ENCODE results near the gene MAP6. TPM values are rescaled to one million over a fixed set of nuclear protein-coding genes. Genes with fewer than 3 reads are reported as not detected.

Gene MAP6
- total and polyA plus RNA-seq, 9 of the 15 experiments (the other 6 are each of a cell fraction or from before 2014, with no cell fraction given), result not detected

- Histone ChIP-seq H3K79me2 (ENCODE audit: control insufficient read depth, insufficient read depth, low read length) (no peaks in the 10 kb centered on the region), H3K9ac (ENCODE audit: insufficient read depth in 1 of 2, low read depth in 2 of 2, low read length in 2 of 2) (peak overlapping the region in 1 of 2 experiments; percentile 20; a peak in 1 of 4 replicates), H3K27ac (ENCODE audit: extremely low read depth, low read depth, low read length) (no peak overlapping the region), H3K4me2 (ENCODE audit: insufficient read depth, low read length) (no peak overlapping the region), H3K9me3 (replicated peaks; ENCODE audit: control insufficient read depth, insufficient read depth, low read depth, low read length) (no peaks in the 10 kb centered on the region), H3K27me3 (ENCODE audit: control insufficient read depth in 2 of 2, insufficient read depth in 2 of 2, low read length in 2 of 2) (no peaks in the 10 kb centered on the region), H3K4me1 (replicated peaks in 1 of 2; ENCODE audit: control insufficient read depth in 2 of 2, insufficient read depth in 2 of 2, low read length in 2 of 2) (peaks cover 10 to 12% of the 10 kb centered on the region in 2 experiments; a peak in 4 of 5 replicates), H2AFZ (ENCODE audit: low read depth, low read length) (no peak overlapping the region), H3K4me3 (no peak overlapping the region), H3K9me1 (ENCODE audit: control insufficient read depth, insufficient read depth, low read length) (no peaks in the 10 kb centered on the region), H3K36me3 (ENCODE audit: control insufficient read depth, insufficient read depth, low read length) (peaks cover 23% of the 10 kb centered on the region; the same call in 2 of the 3 replicates), H4K20me1 (replicated peaks; ENCODE audit: control insufficient read depth, insufficient read depth, low read length) (no peaks in the 10 kb centered on the region)
- BruUV-seq (replicated peaks), result no TSS peak
- 72% methylated on average over 3 of the region's 6 CpGs for WGBS (ENCODE audit: insufficient coverage, low coverage, missing lambda C conversion rate)
- in situ Hi-C loops (cut with MboI), result no loop called here
- FAIRE-seq (no peak), ATAC-seq (no peak), DNase-seq (ENCODE audit: extremely low read depth in 1 of 4, low spot score in 3 of 4) (no peak)
- ChIA-PET CTCF (ENCODE audit: low intra/inter-chr PET ratio) (no interaction called here), POLR2A (interaction anchor here (0.6 to 8.8 kb wide), 5 partner anchors 14 to 94 kb away, joined by 3 to 115 read pairs (median 6); partner anchors contain the start of gene SERPINH1)
- intact Hi-C loops (cut with micrococcal nuclease), result no loop called here
- TF ChIP-seq TEAD4 (IDR thresholded peaks at IDR 0.05; ENCODE audit: low read length), result no peak
- TF ChIP-seq TEAD4 (CRISPR knock-in tag; IDR thresholded peaks at IDR 0.05; ENCODE audit: borderline replicate concordance), result peak; percentile 18; the same call in 1 of the 2 replicates
- no peak for TF ChIP-seq TEAD1 (CRISPR knock-in tag; IDR thresholded peaks at IDR 0.05)
These were observed 92.8 kb downstream of the MAP6 start for GRCh38 chr11:75576017-75576416.

Data from K562 (cell line).